Ishikawa (cell line): ENCODE measurements around the gene SCARF2.

ENCODE experiments used
- CEBPB ChIP-seq: IDR thresholded peaks from 2 replicates; pipeline ENCODE4 v1.6.1; 2012
- CREB1 ChIP-seq: IDR thresholded peaks from 2 replicates; pipeline ENCODE4 v1.6.1; 2012; ENCODE audit warnings: low read depth
- EGR1 ChIP-seq: IDR thresholded peaks from 2 replicates; pipeline ENCODE4 v1.6.1; 2012
- EP300 ChIP-seq: IDR thresholded peaks from 2 replicates; pipeline ENCODE4 v1.6.1; 2012; ENCODE audit warnings: borderline replicate concordance
- FOXM1 ChIP-seq: IDR thresholded peaks from 2 replicates; pipeline ENCODE4 v1.6.1; 2012; ENCODE audit warnings: low read depth, borderline replicate concordance
- MAX ChIP-seq: IDR thresholded peaks from 2 replicates; pipeline ENCODE4 v1.6.1; 2012
- NFIC ChIP-seq: IDR thresholded peaks from 2 replicates; pipeline ENCODE4 v1.6.1; 2012
- RAD21 ChIP-seq: IDR thresholded peaks from 2 replicates; pipeline ENCODE4 v1.6.1; 2012; ENCODE audit warnings: low read depth
- REST ChIP-seq: IDR thresholded peaks from 2 replicates; pipeline ENCODE4 v1.6.1; 2012; ENCODE audit warnings: low read depth, mild to moderate bottlenecking
- TAF1 ChIP-seq: IDR thresholded peaks from 2 replicates; pipeline ENCODE4 v1.6.1; 2012; ENCODE audit warnings: low read depth, mild to moderate bottlenecking
- TCF12 ChIP-seq: IDR thresholded peaks from 2 replicates; pipeline ENCODE4 v1.6.1; 2012; ENCODE audit warnings: low read depth
- TEAD4 ChIP-seq: IDR thresholded peaks from 2 replicates; pipeline ENCODE4 v1.6.1; 2012
- USF1 ChIP-seq: IDR thresholded peaks from 2 replicates; pipeline ENCODE4 v1.6.1; 2012
- YY1 ChIP-seq: IDR thresholded peaks from 2 replicates; pipeline ENCODE4 v1.6.1; 2012; ENCODE audit warnings: low read depth
- ZBTB7A ChIP-seq: IDR thresholded peaks from 2 replicates; pipeline ENCODE4 v1.6.1; 2012; ENCODE audit warnings: low read depth

The SCARF2 gene

DNA sequence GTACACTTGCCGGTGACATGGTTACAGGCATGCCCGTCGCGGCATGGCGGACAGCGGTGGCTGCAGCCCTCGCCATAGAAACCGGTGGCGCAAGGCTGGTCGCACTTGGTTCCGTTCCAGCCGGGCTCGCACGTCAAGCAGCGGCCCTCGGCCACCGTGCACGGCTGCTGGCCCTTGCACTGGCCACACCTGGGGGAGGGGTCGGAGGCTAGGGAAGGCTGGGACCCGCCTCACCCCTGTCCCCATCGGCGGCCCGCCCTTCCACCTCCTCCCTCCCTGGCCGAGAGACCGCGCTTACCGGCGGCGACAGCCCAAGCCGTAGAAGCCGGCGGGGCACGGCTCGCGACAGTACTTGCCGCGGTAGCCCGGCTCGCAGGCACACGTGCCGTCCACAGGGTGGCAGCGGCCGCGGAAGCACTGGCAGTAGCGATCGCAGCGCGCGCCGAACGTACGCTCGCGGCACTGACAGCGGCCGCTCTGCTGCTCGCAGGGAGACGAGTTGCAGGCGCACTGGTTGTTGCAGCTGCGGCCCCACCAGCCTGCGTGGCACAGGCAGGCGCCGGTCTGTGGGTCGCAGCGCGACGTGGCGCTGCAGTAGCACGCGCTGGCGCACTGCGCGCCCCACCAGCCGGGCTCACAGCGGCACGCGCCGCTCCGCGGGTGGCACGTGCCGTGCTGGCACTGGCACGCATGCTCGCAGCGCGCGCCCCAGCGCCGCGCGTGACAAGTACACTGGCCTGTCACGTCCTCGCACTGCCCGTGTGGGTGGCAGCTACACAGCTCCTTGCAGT, 6.7 kb downstream of the SCARF2 start:
- TF ChIP-seq USF1 (no peak; the same call in 1 of the 2 replicates), TEAD4 (peak; percentile 51; the same call in 1 of the 2 replicates), MAX (peak; percentile 92), TCF12 (peak; percentile 6; the same call in 1 of the 2 replicates), ZBTB7A (no peak), YY1 (peak; percentile 49; the same call in 1 of the 2 replicates), NFIC (peak; percentile 66)

- TF ChIP-seq CEBPB (no peak), TCF12 (no peak), ZBTB7A (no peak)
These were observed 7.4 kb downstream of the SCARF2 start for GRCh38 chr22:20430101-20430719.

GRCh38 chr22:20429254-20430100, 8.1 kb downstream of the SCARF2 start:
- TF ChIP-seq TEAD4 (no peak), CREB1 (no peak), EP300 (no peak), FOXM1 (no peak), TAF1 (no peak), NFIC (no peak), ZBTB7A (0 out of 2 replicates have a peak, but pooled peaks have one; percentile 13)

DNA sequence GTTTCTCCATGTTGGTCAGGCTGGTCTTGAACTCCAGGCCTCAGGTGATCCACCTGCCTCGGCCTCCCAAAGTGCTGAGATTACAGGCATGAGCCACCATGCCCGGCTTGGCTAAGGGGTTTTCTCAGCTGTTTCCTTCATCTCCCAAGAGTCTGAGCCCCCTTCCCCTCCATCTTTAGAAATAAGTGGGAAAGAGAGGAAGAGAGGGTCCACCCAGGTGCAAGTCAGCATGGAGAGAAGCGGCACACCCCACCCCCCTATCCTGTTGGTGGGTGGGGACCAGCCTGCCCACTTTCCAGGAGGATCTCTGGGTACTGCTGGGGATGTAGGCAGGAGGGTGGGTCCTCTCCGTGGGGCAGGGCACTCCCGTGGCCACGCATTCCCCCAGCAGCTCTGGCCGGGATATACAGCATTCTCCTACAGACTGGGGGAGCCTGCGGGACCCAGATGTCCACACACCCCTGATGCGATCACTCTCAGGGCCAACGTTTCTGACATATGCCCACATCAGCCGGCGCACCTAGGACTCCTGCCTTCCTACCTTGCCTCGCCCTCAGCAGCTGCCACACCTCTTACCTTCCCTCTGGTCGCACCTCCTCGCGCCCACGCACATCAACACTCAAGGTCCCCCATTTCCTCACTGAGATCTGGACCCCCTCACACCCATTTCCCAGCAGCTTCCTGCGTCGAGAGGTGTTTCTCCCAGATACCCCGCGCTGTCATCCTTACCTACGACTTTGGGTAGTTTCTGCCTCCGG, 8.9 kb downstream of the SCARF2 start:
- TF ChIP-seq MAX = no peak
- no peak for TF ChIP-seq TAF1
- no peak for TF ChIP-seq TEAD4
- no peak for TF ChIP-seq CREB1
- no peak for TF ChIP-seq EP300
- TF ChIP-seq YY1 = no peak
- no peak for TF ChIP-seq NFIC
- no peak for TF ChIP-seq FOXM1
- TF ChIP-seq RAD21 = no peak
- no peak for TF ChIP-seq EGR1
- TF ChIP-seq USF1 = no peak

DNA sequence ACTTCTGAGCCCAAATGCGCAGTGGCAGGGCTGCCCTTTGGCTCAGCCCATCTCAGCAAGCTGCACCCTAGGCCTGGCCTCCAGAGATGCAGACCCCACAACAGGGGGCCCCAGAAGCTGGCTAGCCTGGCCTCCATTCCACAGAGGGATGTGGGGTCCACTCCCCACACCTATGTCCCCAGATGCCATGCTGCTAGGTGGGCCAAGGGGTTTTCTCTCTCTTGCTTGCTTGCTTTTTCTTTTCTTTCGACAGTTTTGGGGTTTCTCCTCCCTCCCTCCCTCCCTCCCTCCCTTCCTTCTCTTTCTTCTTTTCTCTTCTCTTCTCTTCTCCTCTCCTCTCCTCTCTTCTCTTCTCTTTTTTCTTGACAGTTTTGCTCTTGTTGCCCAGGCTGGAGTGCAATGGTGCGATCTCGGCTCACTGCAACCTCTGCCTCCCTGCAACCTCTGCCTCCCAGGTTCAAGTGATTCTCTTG, 9.6 kb downstream of the SCARF2 start:
- no peak for TF ChIP-seq MAX
- TF ChIP-seq REST = no peak
- TF ChIP-seq TEAD4 = no peak
- TF ChIP-seq CEBPB = no peak
- TF ChIP-seq NFIC = no peak
- TF ChIP-seq CREB1 = no peak
- no peak for TF ChIP-seq TAF1
- TF ChIP-seq YY1 = no peak
- no peak for TF ChIP-seq EP300
- TF ChIP-seq RAD21 = no peak
- no peak for TF ChIP-seq ZBTB7A
- TF ChIP-seq EGR1 = no peak
- TF ChIP-seq USF1 = no peak
- no peak for TF ChIP-seq TCF12
- no peak for TF ChIP-seq FOXM1
